ENCODE measurements around the gene CDC14B. TPM values are rescaled to one million over a fixed set of nuclear protein-coding genes. Genes with fewer than 3 reads are reported as not detected.

Gene CDC14B
- total RNA-seq, 1 donor from 2014 or later, result 7.5 TPM

DNA sequence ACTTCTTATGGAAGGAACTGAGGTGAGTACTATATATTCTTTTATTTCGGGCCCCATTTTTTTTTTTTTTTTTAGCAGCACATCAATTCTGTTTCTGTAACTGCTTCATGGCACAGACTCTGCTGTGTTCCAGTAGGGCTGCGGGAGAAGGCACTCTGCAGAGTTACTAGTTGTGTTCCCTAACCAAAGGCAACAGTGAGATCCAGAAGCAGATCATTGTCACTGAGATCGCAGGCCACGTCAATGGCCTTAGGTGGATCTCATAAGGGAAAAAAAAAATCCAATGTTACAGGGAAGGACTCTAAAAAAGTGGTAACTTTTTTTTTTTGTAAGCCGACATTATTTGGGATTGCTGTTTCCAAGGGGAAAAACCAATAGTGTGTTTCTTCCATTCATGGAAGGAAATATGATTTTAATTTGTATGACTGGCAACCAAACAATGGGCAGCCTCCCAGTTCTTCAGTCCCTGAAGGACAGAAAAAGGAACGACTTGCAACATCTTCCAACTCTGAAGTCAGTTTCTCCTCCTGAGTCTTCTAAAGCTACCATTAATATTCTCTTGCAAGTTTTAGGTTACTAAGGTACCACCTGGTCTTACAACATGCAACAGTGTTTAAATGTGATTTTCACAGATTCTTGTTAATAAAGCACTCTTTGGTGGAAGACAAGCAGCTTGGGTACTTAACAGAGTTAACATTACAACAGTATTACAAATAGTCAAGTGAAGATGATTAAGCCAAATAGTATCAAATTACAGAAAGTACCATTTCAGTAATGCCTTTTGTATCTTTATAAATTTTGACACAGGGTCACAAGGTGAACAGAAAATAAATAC lies 116.9 kb downstream of the CDC14B start:
- DNase-seq (ENCODE audit: low read depth in 2 of 2), result no peak

DNA sequence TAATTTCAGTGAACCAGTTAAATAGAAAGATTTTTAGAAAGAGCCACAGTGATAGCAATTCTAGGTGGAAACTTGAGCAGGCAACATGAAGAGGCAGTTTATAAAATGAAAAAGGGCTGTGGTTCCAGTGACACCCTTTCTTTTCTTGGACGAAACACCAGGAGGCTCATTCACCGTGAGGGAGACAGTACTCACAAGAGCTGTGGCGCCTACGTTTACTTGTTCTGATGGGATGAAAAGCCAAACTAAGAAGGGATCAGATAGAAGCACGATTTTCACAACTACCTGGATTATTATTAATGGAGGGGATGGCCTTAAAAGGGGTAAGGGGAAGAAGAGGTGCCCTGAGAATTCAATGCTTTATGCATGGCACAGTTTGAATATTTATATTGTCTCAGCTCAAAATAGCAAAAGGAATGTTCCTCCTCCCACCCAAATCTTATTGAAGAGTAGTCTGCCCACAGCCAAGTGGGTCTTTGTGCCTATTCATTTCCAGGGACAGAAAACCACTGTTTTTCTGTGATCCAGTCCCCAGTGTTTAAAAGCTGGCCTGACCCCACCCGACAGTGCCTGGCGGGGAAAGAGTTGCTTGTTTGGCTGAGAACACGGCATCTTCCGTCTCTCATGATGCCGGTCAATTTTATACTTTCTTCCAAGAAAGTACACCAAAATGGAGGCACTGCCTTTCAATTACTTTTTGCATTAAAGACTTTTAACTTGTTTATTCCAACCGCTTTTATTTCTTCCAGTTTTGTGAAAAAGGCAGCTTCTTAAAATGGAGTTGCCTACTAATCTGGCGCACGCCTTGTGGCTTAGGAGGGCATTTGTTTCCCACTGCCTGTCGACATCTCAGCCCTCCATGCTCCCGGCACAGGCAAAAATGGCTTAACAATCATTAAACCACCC lies 117.8 kb downstream of the CDC14B start:
- no peak for DNase-seq (ENCODE audit: low read depth in 2 of 2)

DNA sequence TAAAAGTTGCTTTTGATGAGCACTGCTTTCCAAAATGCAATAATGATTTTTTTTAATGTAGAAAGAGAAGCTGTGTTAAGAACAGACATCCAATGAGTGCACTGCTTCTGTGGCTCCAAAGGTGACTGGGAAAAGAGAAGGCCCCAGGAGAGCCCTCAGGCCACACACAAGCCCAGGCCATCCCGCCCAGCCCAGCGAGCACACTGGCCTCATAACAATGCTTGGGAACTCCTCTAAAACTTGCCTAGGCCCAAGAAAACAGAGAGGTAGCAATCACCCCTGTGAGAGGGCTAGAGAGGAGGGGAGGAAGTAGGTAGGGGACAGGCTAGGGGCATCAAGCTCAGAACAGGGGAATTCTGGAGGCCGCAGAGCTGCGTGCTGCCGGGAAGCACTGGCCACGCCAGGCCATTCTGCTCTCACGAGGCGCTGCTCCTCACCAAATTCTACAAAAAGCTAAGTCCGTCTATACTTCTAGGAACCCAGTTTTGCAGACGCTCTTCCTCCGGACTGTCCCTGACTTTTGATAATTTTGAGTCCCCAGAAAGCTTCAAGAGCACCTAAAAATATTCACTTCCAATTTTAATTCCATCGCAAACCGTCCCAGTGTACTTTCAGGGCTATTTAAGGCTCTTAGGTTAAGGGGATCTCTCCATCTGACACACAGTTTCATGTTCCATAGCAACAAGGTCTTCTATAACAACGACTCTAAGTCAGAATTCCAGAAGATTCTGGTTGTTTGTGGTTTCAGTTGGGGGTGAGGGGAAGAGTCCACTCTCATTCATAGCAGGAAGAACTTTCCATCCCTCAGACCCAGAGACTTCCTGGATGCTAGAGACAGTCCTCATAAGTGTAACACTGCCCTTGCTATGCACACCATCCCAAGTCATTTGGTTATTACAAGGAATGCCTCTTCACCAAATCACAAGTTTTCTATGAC lies 118.7 kb downstream of the CDC14B start:
- no peak for DNase-seq (ENCODE audit: low read depth in 2 of 2)

DNA sequence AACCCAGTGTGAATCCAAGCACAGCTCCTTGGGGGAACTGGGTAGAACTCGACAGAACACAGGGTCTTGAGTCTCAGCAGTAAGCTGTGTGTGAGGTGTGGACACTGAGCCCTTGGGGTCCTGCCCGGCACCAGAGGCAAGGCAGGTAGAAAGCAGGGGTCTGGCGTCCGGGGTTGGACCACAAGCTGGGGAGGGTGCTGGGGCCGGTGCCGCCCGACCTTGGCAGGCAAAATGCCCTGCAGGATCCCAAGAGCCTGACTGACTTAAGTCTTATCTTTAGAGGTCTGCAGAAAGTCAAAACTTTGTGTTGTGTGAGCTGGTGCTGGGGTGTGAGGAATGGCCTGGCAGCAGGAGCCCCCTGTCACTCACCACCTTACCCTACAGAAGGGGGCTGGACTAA lies 120.4 kb downstream of the CDC14B start:
- DNase-seq (ENCODE audit: low read depth in 2 of 2), result no peak

DNA sequence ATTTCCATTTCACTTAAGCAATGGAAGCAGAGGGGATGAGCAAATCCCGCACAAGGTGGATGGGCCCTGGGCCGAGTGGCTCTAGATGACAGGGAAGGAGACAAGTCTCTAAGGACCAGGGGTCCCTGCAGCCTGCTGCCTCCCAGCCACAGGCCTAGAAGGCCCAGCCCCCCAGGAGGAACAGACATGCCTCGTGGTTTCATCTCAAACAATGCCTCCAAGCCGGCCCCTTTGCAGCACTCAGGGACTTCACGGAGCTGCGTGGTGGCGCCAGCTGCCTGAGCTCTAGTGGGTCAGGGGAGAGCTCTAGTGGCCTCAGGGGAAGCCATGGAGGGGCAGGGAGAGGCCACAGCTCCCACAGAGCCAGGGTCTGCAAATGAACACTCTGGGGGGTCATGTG lies 120.8 kb downstream of the CDC14B start:
- DNase-seq (ENCODE audit: low read depth in 2 of 2), result no peak

DNA sequence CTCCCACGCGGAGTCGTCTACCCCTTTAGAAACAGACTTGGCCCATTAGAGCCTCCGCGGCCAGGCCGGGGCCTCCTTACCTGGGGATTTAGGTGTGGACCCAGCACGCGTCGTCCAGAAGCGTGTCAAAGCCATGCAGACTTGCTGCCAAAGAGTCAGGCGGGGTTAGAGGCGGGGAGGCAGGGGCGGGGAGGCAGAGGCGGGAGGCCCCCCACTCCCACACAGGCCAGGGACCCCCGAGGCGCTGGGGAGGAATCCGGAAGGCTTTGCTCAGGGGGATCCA lies 122.6 kb downstream of the CDC14B start:
- no peak for DNase-seq (ENCODE audit: low read depth in 2 of 2)

DNA sequence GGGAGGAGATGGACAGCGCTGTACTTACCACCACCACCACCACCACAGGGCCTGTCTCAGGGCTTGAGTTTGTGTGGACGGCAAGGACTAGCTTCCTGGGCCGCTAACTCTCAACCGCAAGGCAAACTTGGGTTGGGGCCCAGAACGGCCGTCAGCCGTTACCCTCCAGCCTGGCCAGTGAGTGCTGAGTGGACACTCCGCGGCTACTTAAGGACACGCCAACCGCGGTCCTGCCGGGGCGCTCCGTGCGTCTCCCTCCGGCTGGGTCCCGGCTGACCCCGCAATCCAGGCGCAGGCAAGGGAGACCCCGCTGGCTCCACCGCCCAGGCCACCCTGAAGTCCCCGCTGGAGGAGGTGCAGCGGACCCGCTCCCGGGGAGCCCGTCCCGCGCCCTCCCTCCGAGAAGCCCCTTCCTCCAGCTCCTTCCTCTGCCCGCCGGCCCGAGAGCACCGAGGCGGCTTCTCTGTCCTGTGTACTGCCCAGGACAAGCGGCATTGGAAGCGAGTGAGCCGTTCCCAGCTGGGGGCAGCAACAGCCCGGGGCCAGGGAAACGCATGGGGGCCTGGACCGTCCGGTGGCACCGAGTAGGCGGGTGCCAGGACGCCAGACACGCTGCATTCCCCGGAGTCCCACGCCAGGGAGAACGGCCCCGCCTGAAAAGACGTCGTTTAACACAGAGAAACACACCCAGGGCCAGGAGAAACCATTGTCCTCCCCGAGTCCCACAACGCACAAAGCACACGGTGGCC lies 123.1 kb downstream of the CDC14B start:
- DNase-seq (ENCODE audit: low read depth in 2 of 2), result no peak

DNA sequence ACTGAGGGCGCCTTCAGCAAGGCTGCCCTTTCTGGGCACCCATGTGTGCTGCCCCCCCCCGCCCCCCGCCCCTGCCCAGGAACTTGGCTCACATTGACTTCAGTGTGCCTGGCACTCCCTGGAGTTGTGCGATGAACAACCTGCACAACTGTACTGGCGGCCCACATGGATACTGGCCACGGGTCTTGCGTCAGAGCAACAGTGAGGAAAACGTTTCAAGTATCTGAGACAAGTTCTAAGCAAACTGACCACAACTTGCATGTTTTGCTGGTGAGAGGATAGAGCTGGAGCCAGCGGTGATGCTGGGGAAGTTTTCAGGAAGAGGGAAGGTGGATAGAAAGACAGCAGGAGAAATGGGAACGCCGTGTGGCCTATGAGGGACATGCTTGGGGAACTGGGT lies 124.3 kb downstream of the CDC14B start:
- DNase-seq (ENCODE audit: low read depth in 2 of 2), result no peak

DNA sequence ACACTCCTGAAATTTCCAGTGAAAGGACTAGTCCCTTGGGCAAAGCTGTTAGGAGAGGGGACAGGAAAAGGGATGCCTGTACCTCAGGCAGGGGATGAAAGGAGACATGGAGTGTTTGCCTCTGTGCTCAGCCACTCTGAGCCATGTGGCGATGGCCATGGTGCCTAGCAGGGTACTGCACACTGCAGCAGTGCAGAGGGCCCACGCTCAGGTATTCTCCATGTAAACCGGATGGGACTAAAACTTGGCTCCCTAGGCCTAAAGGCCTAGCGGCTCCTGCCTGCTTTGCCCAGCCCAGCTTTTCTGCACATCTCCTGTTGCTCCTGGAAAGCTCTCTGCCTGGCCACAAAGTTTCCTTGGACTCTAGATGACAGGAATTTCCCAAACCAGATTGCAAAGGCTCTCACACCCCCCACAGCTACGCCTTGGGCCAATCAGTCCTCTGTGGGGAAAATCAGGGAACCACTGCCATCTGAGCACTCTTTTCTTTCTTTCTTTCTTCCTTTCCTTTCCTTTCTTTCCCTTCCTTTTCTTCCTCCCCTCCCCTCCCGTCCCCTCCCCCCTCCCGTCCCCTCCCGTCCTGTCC lies 125.3 kb downstream of the CDC14B start:
- DNase-seq (ENCODE audit: low read depth in 2 of 2), result no peak

DNA sequence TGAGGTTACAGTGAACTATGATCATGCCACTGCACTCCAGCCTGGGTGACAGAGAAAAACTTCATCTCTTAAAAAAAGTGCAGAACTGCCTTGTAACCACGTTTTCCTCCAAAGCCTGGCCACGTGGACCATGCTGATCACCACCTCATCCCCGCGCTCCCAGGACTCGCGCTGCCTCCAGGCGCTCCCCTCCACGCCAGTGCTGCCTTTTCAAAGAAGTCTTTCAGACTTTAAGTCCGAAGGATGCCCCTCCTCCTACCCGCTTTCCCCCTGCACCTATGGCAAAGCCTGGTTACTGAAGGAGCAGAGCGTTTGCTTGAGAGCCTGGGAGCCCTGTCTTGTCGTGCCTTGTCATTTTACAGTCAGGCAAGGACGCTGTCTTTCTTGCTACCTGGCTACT lies 125.9 kb downstream of the CDC14B start:
- no peak for DNase-seq (ENCODE audit: low read depth in 2 of 2)

DNA sequence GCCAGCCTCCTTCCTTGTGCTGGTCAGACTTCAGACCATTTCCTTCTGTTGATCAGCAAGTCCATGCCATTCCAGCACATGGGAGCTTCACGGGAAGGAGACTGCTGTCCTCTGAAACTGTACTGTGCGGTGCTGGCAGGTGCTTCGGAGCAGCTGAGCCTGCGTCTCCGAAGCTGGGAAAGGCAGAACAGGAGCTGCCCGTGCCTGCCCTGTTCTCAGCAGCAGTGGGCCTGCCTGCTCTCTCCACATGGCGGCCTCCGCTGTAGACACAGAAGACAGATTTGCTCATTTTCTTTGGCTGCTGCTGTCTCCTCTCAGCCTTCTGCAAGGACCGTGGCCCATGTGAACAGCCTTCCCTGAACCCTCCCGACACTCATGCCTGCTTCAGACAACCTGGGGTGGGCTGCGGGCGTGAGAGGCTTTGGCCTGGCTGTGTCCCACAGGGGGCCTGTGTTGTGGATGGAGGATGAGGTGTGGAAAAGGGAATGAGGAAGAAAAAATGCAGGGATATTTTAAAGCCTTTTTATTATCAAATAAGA lies 126.6 kb downstream of the CDC14B start:
- DNase-seq (ENCODE audit: low read depth in 2 of 2), result no peak

DNA sequence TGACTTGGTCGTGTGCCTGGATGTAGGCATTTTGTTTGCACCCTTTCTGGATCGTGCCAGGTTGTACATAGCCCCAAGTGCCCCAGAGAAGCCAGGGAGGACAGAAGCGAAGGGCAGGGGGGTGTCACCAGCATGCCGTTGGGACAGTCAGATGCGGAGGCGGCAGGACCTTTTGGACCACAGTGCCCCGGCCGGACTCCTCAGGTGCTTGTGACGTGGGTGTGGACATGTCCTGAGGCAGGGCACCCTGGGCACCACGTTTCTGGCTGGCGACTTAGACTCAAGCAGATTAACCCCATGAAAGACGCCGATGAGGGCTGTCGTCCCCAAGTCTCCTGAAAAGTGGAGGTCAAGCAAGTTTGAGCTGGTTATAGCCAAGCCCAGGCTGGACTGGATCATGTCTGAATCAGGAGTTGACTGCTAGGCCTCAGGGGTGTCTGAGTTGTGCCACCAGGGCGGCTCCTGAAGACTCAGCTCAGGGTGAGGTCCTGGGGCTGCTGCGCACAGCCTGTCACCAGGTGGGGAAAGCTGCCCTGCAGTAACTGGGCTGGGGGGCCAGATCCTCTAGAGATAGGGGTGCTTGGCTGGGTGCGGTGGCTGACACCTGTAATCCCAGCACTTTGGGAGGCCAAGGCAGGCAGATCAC lies 127.6 kb downstream of the CDC14B start:
- DNase-seq (ENCODE audit: low read depth in 2 of 2), result no peak

DNA sequence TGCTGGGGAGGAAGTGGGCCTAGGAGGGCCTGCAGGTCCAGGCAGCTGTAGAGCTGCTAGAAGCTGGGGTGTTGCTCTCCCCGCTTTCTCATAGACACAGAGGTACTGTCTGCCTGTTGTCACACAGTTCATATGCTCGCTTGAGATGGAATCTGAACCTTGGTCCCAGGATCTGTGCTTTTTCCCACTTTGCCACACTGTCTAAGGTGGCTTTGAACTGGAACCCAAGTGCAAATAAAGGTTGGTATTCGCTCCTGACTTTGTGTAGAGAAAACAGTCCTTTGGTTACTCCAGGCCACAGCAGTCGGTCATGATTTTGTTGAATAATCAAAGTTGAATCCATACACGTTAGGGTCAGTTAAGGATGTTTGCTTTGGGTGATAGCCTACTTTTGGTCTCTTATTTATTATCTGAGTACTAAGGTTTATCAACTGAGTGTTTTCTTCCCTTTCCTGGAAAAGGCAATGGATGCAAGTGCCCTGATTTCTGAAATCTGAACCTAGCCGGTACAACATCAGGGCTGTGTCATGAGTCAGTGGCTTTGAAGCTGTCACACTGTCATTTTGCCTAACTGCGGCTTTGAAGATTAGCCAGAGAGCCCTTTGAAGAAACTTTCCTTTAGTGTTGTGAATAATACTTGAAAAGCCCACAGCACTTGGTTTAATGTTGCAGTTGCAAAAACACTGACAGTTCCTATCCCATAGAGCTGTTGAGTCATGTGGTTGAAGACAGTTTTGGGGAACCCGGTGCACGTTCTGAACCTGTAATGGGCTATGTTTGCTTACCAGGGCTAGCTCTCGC lies 128.4 kb downstream of the CDC14B start:
- no peak for DNase-seq (ENCODE audit: low read depth in 2 of 2)

DNA sequence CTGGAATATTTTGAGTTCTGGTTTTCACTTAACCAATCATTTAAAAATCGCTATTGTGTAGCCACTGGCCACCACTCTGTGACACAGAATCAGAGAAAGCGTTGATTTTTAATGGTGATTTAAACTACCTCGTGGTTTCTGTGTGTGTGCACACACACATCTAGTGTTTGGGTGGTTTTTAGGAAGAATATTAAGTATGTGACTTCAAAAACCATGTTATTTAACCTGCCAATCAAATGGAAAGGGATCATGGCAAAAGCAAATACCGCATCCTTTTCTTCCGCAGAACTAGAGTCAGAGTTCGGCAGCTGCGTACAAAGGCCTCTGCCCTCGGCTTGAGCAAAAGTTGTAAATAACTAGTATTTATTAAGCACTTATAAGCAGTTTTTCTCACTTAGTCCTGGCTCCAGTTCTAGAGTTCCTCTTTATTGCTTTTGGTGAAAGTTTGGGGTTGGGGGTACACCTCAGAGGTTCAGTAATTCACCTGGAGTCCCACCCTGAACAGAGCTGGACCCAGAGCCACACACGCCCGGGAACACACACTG lies 129.0 kb downstream of the CDC14B start:
- DNase-seq (ENCODE audit: low read depth in 2 of 2), result no peak

DNA sequence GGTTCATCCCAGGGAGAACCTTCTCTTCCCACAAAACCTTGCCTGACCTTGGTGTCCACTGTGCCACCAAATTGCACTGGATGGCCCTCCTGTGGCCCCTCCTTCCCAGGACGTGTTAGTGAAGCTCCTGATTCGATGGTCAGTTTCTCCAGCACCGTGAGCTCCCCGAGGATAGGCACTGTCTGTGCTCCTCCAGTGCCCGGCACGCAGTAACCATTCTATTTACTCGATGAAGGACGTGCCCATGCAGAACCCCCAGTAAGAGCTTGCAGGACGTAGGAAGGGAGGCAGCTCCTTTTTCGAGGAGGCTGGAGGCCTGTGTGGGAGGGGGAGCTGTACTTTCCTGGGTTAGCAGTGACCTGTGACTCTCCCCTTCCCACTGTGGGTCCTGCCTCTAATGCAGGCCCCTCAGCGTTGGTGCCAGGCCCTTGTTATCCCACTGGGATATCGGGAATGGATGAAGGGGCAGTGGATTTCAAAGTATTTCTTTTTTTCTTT lies 130.1 kb downstream of the CDC14B start:
- no peak for DNase-seq (ENCODE audit: low read depth in 2 of 2)

DNA sequence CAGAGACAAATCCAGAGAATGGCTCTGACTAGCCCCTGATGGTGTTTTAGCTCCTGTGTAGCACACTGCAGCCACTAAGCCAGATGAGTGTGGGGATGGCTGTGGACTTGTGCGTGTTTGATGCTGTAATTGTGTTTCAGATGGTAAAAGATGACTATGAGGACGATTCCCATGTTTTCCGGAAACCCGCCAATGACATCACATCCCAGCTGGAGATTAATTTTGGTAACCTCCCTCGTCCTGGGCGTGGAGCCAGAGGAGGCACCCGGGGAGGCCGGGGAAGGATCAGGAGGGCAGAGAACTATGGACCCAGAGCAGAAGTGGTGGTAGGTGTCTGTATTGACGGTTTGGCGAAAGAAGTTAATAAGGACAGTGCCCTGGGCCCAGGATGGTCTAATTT lies 131.7 kb downstream of the CDC14B start:
- peak in 1 of 2 donors; percentile 86 for DNase-seq (ENCODE audit: low read depth in 2 of 2)

DNA sequence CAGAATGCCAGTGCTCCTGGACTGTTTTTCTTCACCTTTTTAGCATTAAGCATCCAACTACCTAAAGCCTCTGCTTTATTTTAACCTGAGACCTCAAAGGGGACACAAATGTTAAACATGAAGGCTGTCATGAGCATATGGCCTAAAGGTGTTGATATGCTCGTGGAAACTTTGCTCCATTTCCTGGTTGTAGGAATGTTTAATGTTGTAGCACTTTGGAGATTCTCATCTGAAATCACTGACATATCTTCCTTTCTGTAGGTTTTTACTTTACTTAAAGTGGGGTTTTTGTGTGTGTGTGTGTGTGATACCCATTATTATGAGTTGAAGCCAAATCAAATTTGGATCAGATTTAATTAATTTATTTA lies 132.6 kb downstream of the CDC14B start:
- peak in 1 of 2 donors; percentile 68 for DNase-seq (ENCODE audit: low read depth in 2 of 2)

DNA sequence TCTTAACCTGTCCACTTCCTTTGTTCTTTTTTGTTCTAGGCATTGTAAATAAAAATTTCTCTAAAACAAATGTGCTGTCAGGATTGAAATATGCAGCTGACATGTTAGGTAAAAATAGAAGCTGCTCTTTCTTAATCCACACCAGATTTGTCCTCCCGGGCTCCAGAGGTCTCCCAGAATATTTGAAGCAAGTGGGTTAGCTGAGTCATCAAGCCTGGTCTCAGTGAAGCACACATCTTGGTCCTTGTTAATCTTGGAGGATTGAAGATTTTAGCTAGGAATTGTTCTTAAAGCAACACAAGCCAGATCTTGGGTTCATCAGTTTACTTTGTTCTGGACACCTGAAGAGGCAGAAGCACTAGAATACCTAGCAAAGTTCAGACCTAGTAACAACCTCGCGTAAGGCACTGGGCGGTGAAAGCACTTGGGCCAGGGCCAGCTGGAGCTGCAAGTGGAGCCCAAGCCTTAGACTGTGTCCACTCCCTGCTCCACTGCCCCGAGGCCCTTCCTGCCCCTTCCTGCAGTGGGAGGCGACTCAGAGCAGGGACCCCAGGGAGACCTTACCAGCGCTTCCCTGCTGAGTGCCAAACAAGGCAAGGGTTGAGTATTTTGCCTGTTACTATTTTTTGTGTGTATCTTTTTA lies 133.1 kb downstream of the CDC14B start:
- DNase-seq (ENCODE audit: low read depth in 2 of 2), result peak; percentile 22 to 40
